GM18526 (cell line): ENCODE results near the gene TMEM53.
A peak's percentile ranks its signal among the peaks of the same experiment; 100 is the strongest.

Experiments
- POLR2A ChIP-seq: IDR thresholded peaks from 3 replicates; pipeline ENCODE4 v1.6.1; 2011; ENCODE audit not compliant: insufficient read length; ENCODE audit errors: extremely low read depth

Gene TMEM53

GRCh38 chr1:44674113-44675000 lies at the start of gene TMEM53, which contains the start of gene ARMH1:
TMEM53 (minus strand) TSS chr1:44674481; CDS start chr1:44674391, 90 bp downstream.
ARMH1 (plus strand) TSS chr1:44674714; CDS start chr1:44689698, 14,984 bp downstream.
- TF ChIP-seq POLR2A, result peak; percentile 38

DNA sequence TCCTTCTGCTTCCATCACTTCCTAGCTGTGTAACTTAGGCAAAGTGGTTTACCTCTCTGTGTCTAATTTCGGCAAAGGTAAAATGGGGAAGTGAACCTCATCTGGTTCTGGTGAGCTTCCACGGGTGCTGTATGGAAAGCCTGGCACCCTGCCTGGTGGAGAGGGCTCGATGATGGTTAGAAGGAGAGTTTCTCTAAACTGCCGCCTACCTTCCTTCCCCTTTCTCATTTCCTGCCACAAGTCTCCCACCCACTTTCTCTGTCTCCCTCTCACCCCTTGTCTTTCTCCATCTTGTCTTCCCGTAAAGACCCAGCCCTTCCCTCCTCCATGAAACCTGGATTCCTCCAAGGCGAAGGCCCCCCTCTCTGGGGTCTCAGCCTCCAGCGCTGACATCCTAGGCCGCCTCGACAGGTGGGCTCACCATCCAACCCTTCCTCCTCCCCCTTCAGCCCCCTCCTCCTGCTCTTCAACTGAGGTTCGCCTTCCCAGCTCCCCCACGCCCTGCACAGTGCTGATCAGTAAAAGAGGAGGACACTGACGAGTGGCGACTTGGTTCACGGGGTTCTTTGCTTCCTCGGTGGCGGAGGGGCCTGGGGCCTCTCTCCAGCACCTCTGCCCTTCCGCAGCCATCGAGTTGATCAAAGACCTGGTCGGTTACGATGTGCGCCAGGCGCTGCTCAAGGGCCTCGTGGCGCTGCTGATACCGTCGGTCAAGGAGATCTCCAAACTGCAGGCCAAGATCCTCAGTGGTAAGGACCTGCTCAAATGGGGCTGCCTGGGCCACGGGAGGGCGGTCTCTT lies 49.4 kb upstream of the TMEM53 start:
- no peak for TF ChIP-seq POLR2A

GRCh38 chr1:44723064-44723463 lies 48.8 kb upstream of the TMEM53 start:
- TF ChIP-seq POLR2A, result no peak

- peak; percentile 100 for TF ChIP-seq POLR2A
Observed at GRCh38 chr1:44721485-44722361, 47.4 kb upstream of the TMEM53 start.

GRCh38 chr1:44720281-44720680 lies 46.0 kb upstream of the TMEM53 start:
- TF ChIP-seq POLR2A, result no peak

GRCh38 chr1:44719318-44719717 lies 45.0 kb upstream of the TMEM53 start:
- TF ChIP-seq POLR2A, result no peak

DNA sequence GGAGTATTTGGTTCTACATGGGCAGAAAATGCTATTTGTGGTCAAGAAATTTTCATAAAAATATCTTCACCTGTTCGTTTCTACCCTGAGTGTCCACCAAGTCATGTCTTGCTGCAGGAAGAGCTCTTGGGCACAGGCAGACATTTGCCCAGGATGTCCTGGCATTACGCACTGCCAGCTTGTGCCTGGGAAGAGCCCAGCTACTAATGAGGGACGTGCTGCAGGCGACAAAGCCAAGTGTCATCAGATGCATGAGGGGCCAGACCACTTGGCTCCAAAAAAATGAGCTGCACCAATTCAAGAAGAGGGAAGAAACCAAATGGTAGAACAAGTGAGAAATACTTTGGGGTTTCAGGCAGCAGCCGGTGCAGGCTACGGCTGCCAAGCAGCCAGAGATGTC lies 43.8 kb upstream of the TMEM53 start:
- no peak for TF ChIP-seq POLR2A

DNA sequence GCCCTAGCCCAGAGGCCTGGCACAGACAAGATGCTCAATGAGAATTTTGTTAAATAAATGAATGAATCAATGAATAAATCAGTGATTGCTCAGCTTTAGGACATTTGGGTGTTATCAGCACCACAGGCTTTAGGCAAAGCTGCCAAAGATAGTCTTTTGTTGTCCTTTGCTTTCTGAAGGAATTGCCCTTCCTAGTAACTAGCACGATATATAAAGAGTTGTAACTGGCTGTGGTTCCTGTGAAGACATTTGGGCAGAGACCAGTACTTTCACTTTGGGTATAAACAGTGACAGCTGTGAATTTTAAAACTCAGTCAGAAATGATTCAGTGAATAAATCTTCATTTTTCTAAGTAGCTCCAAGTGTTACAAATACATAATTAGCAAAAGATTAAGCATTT lies 43.4 kb upstream of the TMEM53 start:
- no peak for TF ChIP-seq POLR2A

DNA sequence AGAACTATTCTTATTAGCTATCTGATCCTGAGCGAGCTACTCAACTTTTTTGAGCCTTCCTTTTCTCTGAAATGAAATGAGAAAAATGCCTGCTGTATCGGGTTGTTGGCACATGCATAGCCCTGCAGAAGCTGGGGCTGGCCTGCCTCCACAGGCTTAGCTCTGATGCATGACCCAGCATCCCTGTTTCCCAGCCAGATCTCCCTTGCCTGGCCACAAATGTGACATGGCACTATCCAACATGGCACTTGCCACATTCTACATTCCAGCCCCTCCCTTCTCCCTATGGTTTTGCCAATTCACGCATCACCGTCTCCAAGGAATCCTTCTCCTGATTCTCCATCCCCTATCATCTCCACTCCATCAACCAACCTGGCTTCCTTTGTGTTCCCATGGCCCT lies 42.9 kb upstream of the TMEM53 start:
- TF ChIP-seq POLR2A, result no peak

DNA sequence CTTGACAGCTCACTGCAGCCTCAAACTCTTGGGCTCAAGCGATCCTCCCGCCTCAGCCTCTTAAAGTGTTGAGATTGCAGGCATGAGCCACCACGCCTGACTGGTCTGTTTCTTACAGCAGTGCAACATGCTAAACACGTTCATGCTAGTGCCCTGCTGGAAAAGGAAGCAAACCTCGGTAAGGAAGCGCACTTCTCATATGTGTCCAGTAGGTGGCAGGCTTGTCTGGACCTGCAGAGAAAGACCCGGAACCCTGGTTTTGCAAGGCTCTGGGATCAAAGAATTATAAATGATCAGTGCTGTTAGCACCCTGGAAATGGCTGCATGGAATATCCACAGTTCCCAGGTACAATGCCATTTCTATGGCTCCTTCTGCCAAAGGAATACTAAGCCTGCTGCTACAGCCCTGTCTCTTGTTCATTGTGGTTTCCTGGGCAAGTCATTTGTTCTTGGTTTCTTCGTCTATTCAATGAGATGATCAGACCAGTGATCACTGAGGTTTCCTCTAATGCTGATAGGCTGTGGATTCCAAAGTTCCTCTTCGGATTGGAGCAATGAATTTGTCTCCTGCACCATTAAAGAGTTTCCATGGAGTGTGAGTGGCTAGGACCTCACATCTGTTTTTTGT lies 40.8 kb upstream of the TMEM53 start:
- no peak for TF ChIP-seq POLR2A

DNA sequence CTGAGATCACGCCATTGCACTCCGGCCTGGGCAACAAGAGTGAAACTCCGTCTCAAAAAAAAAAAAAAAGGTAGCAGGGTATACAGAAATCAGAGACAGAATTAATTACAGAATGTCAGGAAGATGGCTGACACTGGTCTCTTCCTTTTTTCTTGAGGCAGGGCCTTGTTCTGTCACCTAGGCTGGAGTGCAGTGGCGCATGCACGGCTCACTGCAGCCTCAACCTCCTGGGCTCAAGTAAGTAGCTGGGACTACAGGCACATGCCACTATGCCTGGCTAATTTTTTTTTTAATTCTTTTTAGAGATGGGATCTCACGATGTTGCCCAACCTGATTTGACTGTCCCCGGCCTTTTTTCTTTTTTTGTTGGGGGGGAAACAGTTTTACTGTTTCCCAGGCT lies 40.3 kb upstream of the TMEM53 start:
- TF ChIP-seq POLR2A, result no peak

GRCh38 chr1:44713321-44713781 lies 39.1 kb upstream of the TMEM53 start:
- no peak for TF ChIP-seq POLR2A

DNA sequence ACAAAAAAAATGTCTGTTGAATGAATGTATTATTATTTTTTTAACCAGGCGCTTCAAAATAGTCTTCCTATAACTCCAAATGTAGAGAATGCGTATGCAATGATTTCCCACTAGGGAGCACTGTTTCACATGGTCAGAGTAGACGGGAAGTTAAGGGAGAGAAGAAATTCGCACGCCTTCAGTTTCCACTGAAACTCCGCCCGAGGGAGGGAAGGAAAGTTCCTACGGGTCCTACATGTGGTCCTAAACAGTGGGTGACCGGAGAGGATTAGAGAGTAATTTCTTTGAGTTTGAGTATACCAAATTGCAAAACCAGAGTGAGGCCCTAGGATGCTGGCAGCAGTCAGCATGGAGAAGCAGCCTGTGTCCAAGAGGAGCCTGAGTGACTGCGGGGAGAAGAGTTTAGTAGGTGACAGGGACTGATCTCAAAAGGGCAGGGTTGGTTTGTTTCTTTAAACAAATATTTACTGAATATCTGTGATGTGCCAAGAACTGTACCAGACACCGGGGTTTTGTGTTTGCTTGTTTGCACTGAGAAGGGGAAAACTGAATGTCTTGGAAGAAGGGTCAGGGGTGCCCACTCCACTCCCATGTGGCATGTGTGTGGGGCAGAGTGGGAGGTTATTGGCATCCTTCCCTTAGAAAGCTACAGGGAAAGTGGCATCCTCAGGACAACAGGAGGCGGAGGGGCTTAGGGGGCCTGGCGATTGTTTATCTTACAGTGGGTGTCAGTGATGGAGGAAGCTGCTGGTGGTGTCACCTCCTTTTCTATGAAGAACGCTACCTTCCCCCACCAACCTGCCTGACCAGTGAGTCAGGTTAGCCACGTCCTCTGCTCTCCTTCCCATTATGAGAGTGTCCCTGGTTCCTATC lies 33.9 kb upstream of the TMEM53 start:
- no peak for TF ChIP-seq POLR2A
